Loucy (cell line): Measurements from ENCODE around the gene WBP1L.
"Not testable (repeated sequence)": the region's sequence is repeated elsewhere in the genome, so short reads cannot be mapped to it uniquely, and the experiment has no call there.

ENCODE experiments used
- CTCF ChIP-seq: fragments of 200-600 bp; sonication (generic); conservative IDR thresholded peaks from 2 replicates; pipeline ENCODE4 v1.5.1; 2014; ENCODE audit warnings: mild to moderate bottlenecking, antibody characterized with exemption, low read length
- EZH2phosphoT487 ChIP-seq: fragments of 200-600 bp; IDR thresholded peaks from 2 replicates; pipeline ENCODE4 v1.6.1; 2018; ENCODE audit warnings: antibody characterized with exemption, mild to moderate bottlenecking, moderate library complexity, borderline replicate concordance

DNA sequence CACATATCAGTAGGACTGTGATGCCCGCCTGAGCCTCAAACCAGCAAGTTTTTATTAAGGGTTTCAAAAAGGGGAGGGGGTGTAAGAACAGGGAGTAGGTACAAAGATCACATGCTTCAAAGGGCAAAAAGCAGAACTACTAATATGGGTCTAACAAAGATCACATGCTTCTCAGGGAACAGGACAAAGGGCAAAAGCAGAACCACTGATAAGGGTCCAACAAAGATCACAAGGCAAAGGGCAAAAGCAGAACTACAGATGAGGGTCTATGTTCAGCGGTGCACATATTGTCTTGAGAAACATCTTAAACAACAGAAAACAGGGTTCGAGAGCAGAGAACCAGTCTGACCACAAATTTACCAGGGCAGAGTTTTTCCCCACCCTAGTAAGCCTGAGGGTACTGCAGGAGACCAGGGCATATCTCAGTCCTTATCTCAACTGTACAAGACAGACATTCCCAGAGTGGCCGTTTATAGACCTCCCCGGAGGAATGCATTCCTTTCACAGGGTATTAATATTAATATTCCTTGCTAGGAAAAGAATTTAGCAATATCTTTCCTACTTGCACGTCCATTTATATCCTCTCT, 100.5 kb downstream of the WBP1L start:
- TF ChIP-seq CTCF, EZH2phosphoT487: not testable (repeated sequence)
